Body of pancreas (tissue), 4 donors: ENCODE data around the gene AP1S2. TPM values are rescaled to one million over a fixed set of nuclear protein-coding genes. Genes with fewer than 3 reads are reported as not detected.
"Not testable (repeated sequence)": the region's sequence is repeated elsewhere in the genome, so short reads cannot be mapped to it uniquely, and the experiment has no call there.

Source experiments
- ATAC-seq: fragments of 150-250 bp; one replicate; pipeline ENCODE4 v1.9.1; 2016
- DNase-seq, 4 donors: peaks; one replicate each; pipeline ENCODE4 v3.0.0-alpha.2; 2019
- H3K27ac ChIP-seq, 4 donors: fragments of 200-600 bp; sonication (generic); 1 replicate in 3 of 4; 2 replicates in 1 of 4; pipeline versions ENCODE4 v1.5.1 to v1.6.1; 2016 to 2019; ENCODE audit warnings: mild to moderate bottlenecking in 1 of 4, mixed read lengths in 1 of 4, moderate library complexity in 1 of 4
- H3K27me3 ChIP-seq, 2 donors: fragments of 200-600 bp; sonication (generic); one replicate each; pipeline ENCODE4 v1.6.0; 2016; ENCODE audit warnings: mild to moderate bottlenecking in 1 of 2
- H3K36me3 ChIP-seq, 2 donors: fragments of 200-600 bp; sonication (generic); replicated peaks in 1 of 2; 2 replicates each; pipeline ENCODE4 v1.5.1; 2016; ENCODE audit warnings: low read depth in 2 of 2; ENCODE audit not compliant: insufficient read depth in 1 of 2
- H3K4me1 ChIP-seq: fragments of 200-600 bp; sonication (generic); one replicate; pipeline ENCODE4 v1.6.0; 2016
- H3K4me3 ChIP-seq, 2 donors: fragments of 200-600 bp; sonication (generic); 1 replicate in 1 of 2; 2 replicates in 1 of 2; pipeline ENCODE4 v1.5.1; 2016 to 2019
- H3K9me3 ChIP-seq, 3 donors: fragments of 200-600 bp; sonication (generic); 1 replicate in 2 of 3; 2 replicates in 1 of 3; pipeline ENCODE4 v1.5.1; 2016
- CTCF ChIP-seq, 7 experiments: fragments of 450-650 bp in 4 of 7; fragments of 200-600 bp in 3 of 7; sonication (generic) in 3 of 7; IDR thresholded peaks; one replicate each; pipeline ENCODE4 v1.5.1; 2016 to 2019; ENCODE audit warnings: antibody characterized with exemption in 7 of 7
- POLR2A ChIP-seq, 3 donors: fragments of 450-650 bp; IDR thresholded peaks; one replicate each; pipeline ENCODE4 v1.6.1; 2016; ENCODE audit warnings: antibody characterized with exemption in 3 of 3, mild to moderate bottlenecking in 2 of 3
- WGBS, 2 donors: methylation state at CpG; one replicate each; pipeline ENCODE4 v1.1.5; 2017; 5-methylcytosine and 5-hydroxymethylcytosine counted together
- intact Hi-C: fragments of 100-400 bp; cut with DNase I; formaldehyde crosslinking; loops from one replicate; pipeline ENCODE4 v1.15.1; 2023
- total RNA-seq, 2 donors: library from RNA; depleted of rRNA; stranded (reverse); fragments of >200 nt; gene quantifications; one replicate each; pipeline ENCODE4 v1.1.0, GENCODE V29; 2016

AP1S2 gene
- total RNA-seq, 2 donors from 2014 or later: 7.6 to 11.7 TPM

- 80 to 100% methylated on average over 3 of the region's 3 CpGs for WGBS, 2 donors
- no peak for DNase-seq
- intact Hi-C loops: no loop called here
Measured at GRCh38 chrX:15838017-15838416, 16.6 kb downstream of the AP1S2 start.

GRCh38 chrX:15834827-15835595 is 19.6 kb downstream of the AP1S2 start:
- Histone ChIP-seq H3K4me3 (no peak overlapping the region), H3K4me1 (no peaks in the 10 kb centered on the region), H3K27me3 (no peaks in the 10 kb centered on the region), H3K9me3 (no peaks in the 10 kb centered on the region), H3K27ac (no peak overlapping the region), H3K36me3 (no peaks in the 10 kb centered on the region)
- no peak for ATAC-seq
- WGBS, 2 donors: 52 to 60% methylated on average over 5 of the region's 5 CpGs
- TF ChIP-seq POLR2A (IDR thresholded peaks at IDR 0.05): no peak
- TF ChIP-seq CTCF (IDR thresholded peaks at IDR 0.05): no peak
- DNase-seq: no peak
- intact Hi-C loops: no loop called here

More at GRCh38 chrX:15838017-15838416, 16.6 kb downstream of the AP1S2 start:
- no peak for ATAC-seq
- Histone ChIP-seq H3K27me3 (no peaks in the 10 kb centered on the region), H3K9me3 (no peaks in the 10 kb centered on the region), H3K27ac (no peak overlapping the region), H3K36me3 (no peaks in the 10 kb centered on the region), H3K4me1 (no peaks in the 10 kb centered on the region), H3K4me3 (no peak overlapping the region)
- no peak for TF ChIP-seq CTCF (IDR thresholded peaks at IDR 0.05)
- TF ChIP-seq POLR2A (IDR thresholded peaks at IDR 0.05): no peak

- Histone ChIP-seq H3K36me3 (no peaks in the 10 kb centered on the region), H3K4me1 (no peaks in the 10 kb centered on the region), H3K27me3 (no peaks in the 10 kb centered on the region), H3K9me3 (no peaks in the 10 kb centered on the region), H3K4me3 (no peak overlapping the region), H3K27ac (no peak overlapping the region)
- ATAC-seq: no peak
- intact Hi-C loops: no loop called here
- TF ChIP-seq CTCF (IDR thresholded peaks at IDR 0.05) (no peak), POLR2A (IDR thresholded peaks at IDR 0.05) (no peak)
- DNase-seq: no peak
- 62 to 67% methylated on average over 2 to 3 of the region's 3 CpGs for WGBS, 2 donors
Measured at GRCh38 chrX:15834053-15834452, 20.6 kb downstream of the AP1S2 start.

- H3K27me3 ChIP-seq, DNase-seq, ATAC-seq, intact Hi-C loops, H3K4me1 ChIP-seq, H3K4me3 ChIP-seq, H3K27ac ChIP-seq, H3K36me3 ChIP-seq, H3K9me3 ChIP-seq: not testable (repeated sequence)
- WGBS, 2 donors: no CpG with 5 or more reads among the region's 2 CpGs
Measured at GRCh38 chrX:15831347-15831746, 23.3 kb downstream of the AP1S2 start.

- WGBS, 2 donors: 88 to 89% methylated on average over 1 of the region's 1 CpG
- no peak for ATAC-seq
Measured at GRCh38 chrX:15829217-15829616, 25.4 kb downstream of the AP1S2 start.

More at GRCh38 chrX:15829217-15829616, 25.4 kb downstream of the AP1S2 start:
- Histone ChIP-seq H3K36me3 (no peaks in the 10 kb centered on the region), H3K9me3 (no peaks in the 10 kb centered on the region), H3K27ac (no peak overlapping the region), H3K4me3 (no peak overlapping the region), H3K27me3 (no peaks in the 10 kb centered on the region), H3K4me1 (no peaks in the 10 kb centered on the region)
- no peak for DNase-seq
- intact Hi-C loops: no loop called here
- TF ChIP-seq CTCF (IDR thresholded peaks at IDR 0.05) (no peak), POLR2A (IDR thresholded peaks at IDR 0.05) (no peak)
